Hepatocyte (in vitro differentiated cells): ENCODE results near the gene ACADVL. TPM values are rescaled to one million over a fixed set of nuclear protein-coding genes. Genes with fewer than 3 reads are reported as not detected.

Experiments
- DNase-seq: peaks from one replicate; pipeline ENCODE4 v3.0.0-alpha.2; 2016; ENCODE audit warnings: low spot score
- H2AFZ ChIP-seq: fragments of 200-600 bp; sonication (generic); 2 replicates; pipeline ENCODE4 v1.6.0; 2016; ENCODE audit warnings: antibody characterized with exemption, mild to moderate bottlenecking
- H3K27ac ChIP-seq: fragments of 200-600 bp; sonication (generic); 2 replicates; pipeline ENCODE4 v1.5.1; 2016; ENCODE audit warnings: mild to moderate bottlenecking
- H3K27me3 ChIP-seq: fragments of 200-600 bp; sonication (generic); 2 replicates; pipeline ENCODE4 v1.6.1; 2016
- H3K36me3 ChIP-seq: fragments of 200-600 bp; sonication (generic); replicated peaks from 2 replicates; pipeline ENCODE4 v1.5.1; 2016; ENCODE audit warnings: low read depth; ENCODE audit not compliant: insufficient read depth
- H3K4me1 ChIP-seq: fragments of 200-600 bp; sonication (generic); 2 replicates; pipeline ENCODE4 v1.5.1; 2016; ENCODE audit warnings: mild to moderate bottlenecking, moderate library complexity; ENCODE audit not compliant: insufficient read depth
- H3K4me2 ChIP-seq: fragments of 200-600 bp; sonication (generic); 2 replicates; pipeline ENCODE4 v1.6.0; 2016
- H3K4me3 ChIP-seq: fragments of 200-600 bp; sonication (generic); 2 replicates; pipeline ENCODE4 v1.5.1; 2016; ENCODE audit warnings: mild to moderate bottlenecking
- H3K79me2 ChIP-seq: fragments of 200-600 bp; sonication (generic); 2 replicates; pipeline ENCODE4 v1.6.0; 2017; ENCODE audit warnings: mild to moderate bottlenecking
- H3K9me2 ChIP-seq: fragments of 200-600 bp; sonication (generic); replicated peaks from 2 replicates; pipeline ENCODE4 v1.6.0; 2017; ENCODE audit warnings: mild to moderate bottlenecking; ENCODE audit not compliant: insufficient read depth
- H3K9me3 ChIP-seq: fragments of 200-600 bp; sonication (generic); 2 replicates; pipeline ENCODE4 v1.5.1; 2016; ENCODE audit warnings: low read depth, mild to moderate bottlenecking
- H4K20me1 ChIP-seq: fragments of 200-600 bp; sonication (generic); 2 replicates; pipeline ENCODE4 v1.6.0; 2016; ENCODE audit warnings: mild to moderate bottlenecking; ENCODE audit not compliant: insufficient read depth, poor library complexity, severe bottlenecking
- EZH2 ChIP-seq: fragments of 200-600 bp; sonication (generic); IDR thresholded peaks from 2 replicates; pipeline ENCODE4 v1.6.1; 2016; ENCODE audit warnings: antibody characterized with exemption, mild to moderate bottlenecking, borderline replicate concordance
- EZH2phosphoT487 ChIP-seq: fragments of 200-600 bp; sonication (generic); IDR thresholded peaks from one replicate; pipeline ENCODE4 v1.6.1; 2018; ENCODE audit warnings: antibody characterized with exemption, mild to moderate bottlenecking, low read depth, moderate library complexity; ENCODE audit not compliant: unreplicated experiment, severe bottlenecking
- WGBS: methylation state at CpG from one replicate; pipeline ENCODE4 v1.1.6; 2016; ENCODE audit warnings: low lambda C conversion rate; ENCODE audit errors: missing lambda C conversion rate; 5-methylcytosine and 5-hydroxymethylcytosine counted together
- polyA plus RNA-seq: library from polyadenylated mRNA; unstranded; fragments of >200 nt; fragmentation: Nextera tagmentation; extraction: Ambion mirVana; gene quantifications from 2 replicates; pipeline ENCODE4 v1.2.1, GENCODE V29; 2016
- total RNA-seq: library from RNA; depleted of rRNA; stranded (reverse); fragments of >200 nt; gene quantifications from 2 replicates; pipeline ENCODE4 v1.2.3, GENCODE V29; 2014
- TF ChIP-seq, protein P1 (sequence below): fragments of 200-600 bp; sonication (generic); IDR thresholded peaks from 2 replicates; pipeline ENCODE4 v1.5.1; 2016; ENCODE audit warnings: antibody characterized with exemption, mild to moderate bottlenecking; ENCODE audit not compliant: poor library complexity

Gene ACADVL
- total and polyA plus RNA-seq, 2 experiments from 2014 or later, result 469 to 1,250 TPM

- TF ChIP-seq EZH2phosphoT487, result no peak
- TF ChIP-seq, protein P1, sequence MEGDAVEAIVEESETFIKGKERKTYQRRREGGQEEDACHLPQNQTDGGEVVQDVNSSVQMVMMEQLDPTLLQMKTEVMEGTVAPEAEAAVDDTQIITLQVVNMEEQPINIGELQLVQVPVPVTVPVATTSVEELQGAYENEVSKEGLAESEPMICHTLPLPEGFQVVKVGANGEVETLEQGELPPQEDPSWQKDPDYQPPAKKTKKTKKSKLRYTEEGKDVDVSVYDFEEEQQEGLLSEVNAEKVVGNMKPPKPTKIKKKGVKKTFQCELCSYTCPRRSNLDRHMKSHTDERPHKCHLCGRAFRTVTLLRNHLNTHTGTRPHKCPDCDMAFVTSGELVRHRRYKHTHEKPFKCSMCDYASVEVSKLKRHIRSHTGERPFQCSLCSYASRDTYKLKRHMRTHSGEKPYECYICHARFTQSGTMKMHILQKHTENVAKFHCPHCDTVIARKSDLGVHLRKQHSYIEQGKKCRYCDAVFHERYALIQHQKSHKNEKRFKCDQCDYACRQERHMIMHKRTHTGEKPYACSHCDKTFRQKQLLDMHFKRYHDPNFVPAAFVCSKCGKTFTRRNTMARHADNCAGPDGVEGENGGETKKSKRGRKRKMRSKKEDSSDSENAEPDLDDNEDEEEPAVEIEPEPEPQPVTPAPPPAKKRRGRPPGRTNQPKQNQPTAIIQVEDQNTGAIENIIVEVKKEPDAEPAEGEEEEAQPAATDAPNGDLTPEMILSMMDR, result no peak
- no peak for TF ChIP-seq EZH2
- no peaks in the 10 kb centered on the region for H3K4me1 ChIP-seq
- peak; percentile 73 for DNase-seq
- H3K9me2 ChIP-seq, result no peaks in the 10 kb centered on the region
- no peak overlapping the region for H3K27ac ChIP-seq
- no peaks in the 10 kb centered on the region for H4K20me1 ChIP-seq
- WGBS, result 75% methylated on average over 14 of the region's 14 CpGs
- no peaks in the 10 kb centered on the region for H3K36me3 ChIP-seq
- H3K4me2 ChIP-seq, result no peak overlapping the region
- no peak overlapping the region for H2AFZ ChIP-seq
- H3K9me3 ChIP-seq, result no peaks in the 10 kb centered on the region
- H3K4me3 ChIP-seq, result no peak overlapping the region
- no peaks in the 10 kb centered on the region for H3K79me2 ChIP-seq
- no peaks in the 10 kb centered on the region for H3K27me3 ChIP-seq
Measured at GRCh38 chr17:7184091-7184488, 35.6 kb upstream of the ACADVL start.

GRCh38 chr17:7184647-7185046, 35.1 kb upstream of the ACADVL start:
- Histone ChIP-seq H3K9me3 (no peaks in the 10 kb centered on the region), H3K27me3 (no peaks in the 10 kb centered on the region), H3K79me2 (no peaks in the 10 kb centered on the region), H3K4me2 (no peak overlapping the region), H3K4me3 (no peak overlapping the region), H2AFZ (no peak overlapping the region), H3K36me3 (no peaks in the 10 kb centered on the region), H3K27ac (no peak overlapping the region), H3K4me1 (no peaks in the 10 kb centered on the region), H3K9me2 (no peaks in the 10 kb centered on the region), H4K20me1 (no peaks in the 10 kb centered on the region)
- DNase-seq, result no peak
- WGBS, result 96% methylated on average over 6 of the region's 6 CpGs
- TF ChIP-seq EZH2, result no peak

GRCh38 chr17:7186241-7186640, 33.5 kb upstream of the ACADVL start:
- no peak overlapping the region for H3K4me3 ChIP-seq
- WGBS, result 80% methylated on average over 7 of the region's 7 CpGs
- TF ChIP-seq, protein P1, result peak; percentile 14
- TF ChIP-seq EZH2, result no peak
- no peak overlapping the region for H3K4me2 ChIP-seq
- no peaks in the 10 kb centered on the region for H3K36me3 ChIP-seq
- no peak for DNase-seq
- no peak overlapping the region for H3K27ac ChIP-seq
- no peaks in the 10 kb centered on the region for H3K9me3 ChIP-seq
- no peaks in the 10 kb centered on the region for H3K4me1 ChIP-seq
- H4K20me1 ChIP-seq, result no peaks in the 10 kb centered on the region
- H3K79me2 ChIP-seq, result no peaks in the 10 kb centered on the region
- H3K27me3 ChIP-seq, result no peaks in the 10 kb centered on the region
- no peak overlapping the region for H2AFZ ChIP-seq
- H3K9me2 ChIP-seq, result no peaks in the 10 kb centered on the region

- Histone ChIP-seq H3K4me2 (no peak overlapping the region), H3K9me3 (no peaks in the 10 kb centered on the region), H4K20me1 (no peaks in the 10 kb centered on the region), H3K4me1 (no peaks in the 10 kb centered on the region), H3K27ac (no peak overlapping the region), H3K79me2 (no peaks in the 10 kb centered on the region), H3K27me3 (no peaks in the 10 kb centered on the region), H2AFZ (no peak overlapping the region), H3K9me2 (no peaks in the 10 kb centered on the region), H3K4me3 (no peak overlapping the region), H3K36me3 (no peaks in the 10 kb centered on the region)
- WGBS, result 96% methylated on average over 14 of the region's 14 CpGs
- no peak for TF ChIP-seq EZH2
- TF ChIP-seq, protein P1, result no peak
- no peak for TF ChIP-seq EZH2phosphoT487
- no peak for DNase-seq
Measured at GRCh38 chr17:7190276-7190917, 29.3 kb upstream of the ACADVL start.
